Subcutaneous adipose tissue (tissue), 4 donors: Measurements from ENCODE around the gene MOG. TPM values are rescaled to one million over a fixed set of nuclear protein-coding genes. Genes with fewer than 3 reads are reported as not detected.

Experiments
- CTCF ChIP-seq: fragments of 450-650 bp; IDR thresholded peaks from one replicate; pipeline ENCODE4 v1.5.1; 2016; ENCODE audit warnings: low read depth, mild to moderate bottlenecking, control low read depth, antibody characterized with exemption, moderate library complexity
- total RNA-seq, 4 donors: library from RNA; depleted of rRNA; stranded (reverse); fragments of >200 nt; gene quantifications; one replicate each; pipeline ENCODE4 v1.1.0, GENCODE V29; 2016

Gene MOG
- total RNA-seq, 4 donors from 2014 or later = not detected

GRCh38 chr6:29673161-29673560 lies 16.3 kb downstream of the MOG start:
- TF ChIP-seq CTCF = no peak

GRCh38 chr6:29674008-29674407 lies 17.1 kb downstream of the MOG start:
- no peak for TF ChIP-seq CTCF

GRCh38 chr6:29675561-29675960 lies 18.7 kb downstream of the MOG start:
- no peak for TF ChIP-seq CTCF

- no peak for TF ChIP-seq CTCF
These were observed 20.2 kb downstream of the MOG start for GRCh38 chr6:29676981-29677601.

GRCh38 chr6:29678114-29678513 lies 21.2 kb downstream of the MOG start:
- TF ChIP-seq CTCF = no peak

GRCh38 chr6:29679962-29680361 lies 23.1 kb downstream of the MOG start:
- no peak for TF ChIP-seq CTCF

GRCh38 chr6:29680416-29680815 lies 23.5 kb downstream of the MOG start:
- no peak for TF ChIP-seq CTCF
